Glutamatergic neuron (in vitro differentiated cells): ENCODE results near the gene AKAP12. TPM values are rescaled to one million over a fixed set of nuclear protein-coding genes. Genes with fewer than 3 reads are reported as not detected.
"Not testable (repeated sequence)": the region's sequence is repeated elsewhere in the genome, so short reads cannot be mapped to it uniquely, and the experiment has no call there.

Experiments used
- DNase-seq: peaks from one replicate; pipeline ENCODE4 v3.0.0; 2022
- H3K27ac Mint-ChIP-seq: one replicate; pipeline ENCODE4 v1.8.0; 2020; ENCODE audit warnings: mild to moderate bottlenecking, mixed read lengths, inconsistent platforms; ENCODE audit not compliant: unreplicated experiment
- H3K27me3 Mint-ChIP-seq: one replicate; pipeline ENCODE4 v1.8.0; 2020; ENCODE audit warnings: mild to moderate bottlenecking, moderate library complexity, mixed read lengths, inconsistent platforms; ENCODE audit not compliant: unreplicated experiment
- H3K36me3 Mint-ChIP-seq: one replicate; pipeline ENCODE4 v1.8.0; 2020; ENCODE audit warnings: mild to moderate bottlenecking, mixed read lengths, inconsistent platforms; ENCODE audit not compliant: unreplicated experiment
- H3K4me1 Mint-ChIP-seq: one replicate; pipeline ENCODE4 v1.8.0; 2020; ENCODE audit warnings: mild to moderate bottlenecking, low read depth, mixed read lengths, inconsistent platforms; ENCODE audit not compliant: unreplicated experiment
- H3K4me3 Mint-ChIP-seq: one replicate; pipeline ENCODE4 v1.8.0; 2020; ENCODE audit warnings: mild to moderate bottlenecking, mixed read lengths, inconsistent platforms; ENCODE audit not compliant: unreplicated experiment
- H3K9me3 Mint-ChIP-seq: one replicate; pipeline ENCODE4 v1.8.0; 2020; ENCODE audit warnings: mild to moderate bottlenecking, moderate library complexity, mixed read lengths, inconsistent platforms; ENCODE audit not compliant: unreplicated experiment
- total RNA-seq: library from RNA; stranded (reverse); fragmentation: NEBNext Ultra II Directional; extraction: Animal tissue kit (Norgen Biotek cat#: 25700); gene quantifications from one replicate; pipeline ENCODE4 v1.2.1, GENCODE V29; 2021; ENCODE audit not compliant: unreplicated experiment
- TF ChIP-seq, protein P1 (sequence below): fragments of 200-600 bp; sonication (generic); IDR thresholded peaks from one replicate; pipeline ENCODE4 v1.5.0; 2021; ENCODE audit not compliant: partially characterized antibody, unreplicated experiment

Gene AKAP12
- total RNA-seq, 1 donor from 2014 or later, result 240 TPM

GRCh38 chr6:151310852-151311767 lies 71.3 kb downstream of the AKAP12 start:
- peaks cover 27% of the 10 kb centered on the region for H3K4me1 Mint-ChIP-seq
- H3K27ac Mint-ChIP-seq, result peak overlapping the region; percentile 69
- TF ChIP-seq, protein P1, sequence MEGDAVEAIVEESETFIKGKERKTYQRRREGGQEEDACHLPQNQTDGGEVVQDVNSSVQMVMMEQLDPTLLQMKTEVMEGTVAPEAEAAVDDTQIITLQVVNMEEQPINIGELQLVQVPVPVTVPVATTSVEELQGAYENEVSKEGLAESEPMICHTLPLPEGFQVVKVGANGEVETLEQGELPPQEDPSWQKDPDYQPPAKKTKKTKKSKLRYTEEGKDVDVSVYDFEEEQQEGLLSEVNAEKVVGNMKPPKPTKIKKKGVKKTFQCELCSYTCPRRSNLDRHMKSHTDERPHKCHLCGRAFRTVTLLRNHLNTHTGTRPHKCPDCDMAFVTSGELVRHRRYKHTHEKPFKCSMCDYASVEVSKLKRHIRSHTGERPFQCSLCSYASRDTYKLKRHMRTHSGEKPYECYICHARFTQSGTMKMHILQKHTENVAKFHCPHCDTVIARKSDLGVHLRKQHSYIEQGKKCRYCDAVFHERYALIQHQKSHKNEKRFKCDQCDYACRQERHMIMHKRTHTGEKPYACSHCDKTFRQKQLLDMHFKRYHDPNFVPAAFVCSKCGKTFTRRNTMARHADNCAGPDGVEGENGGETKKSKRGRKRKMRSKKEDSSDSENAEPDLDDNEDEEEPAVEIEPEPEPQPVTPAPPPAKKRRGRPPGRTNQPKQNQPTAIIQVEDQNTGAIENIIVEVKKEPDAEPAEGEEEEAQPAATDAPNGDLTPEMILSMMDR, result no peak
- peak overlapping the region; percentile 26 for H3K4me3 Mint-ChIP-seq
- H3K9me3 Mint-ChIP-seq, result peaks cover 17% of the 10 kb centered on the region
- H3K36me3 Mint-ChIP-seq, result no peaks in the 10 kb centered on the region
- DNase-seq, result peak; percentile 60
- peaks cover 18% of the 10 kb centered on the region for H3K27me3 Mint-ChIP-seq

- DNase-seq, result no peak
- TF ChIP-seq, protein P1, result no peak
- Mint-ChIP-seq H3K27me3 (peaks cover 15% of the 10 kb centered on the region), H3K36me3 (no peaks in the 10 kb centered on the region), H3K9me3 (peaks cover 21% of the 10 kb centered on the region), H3K27ac (peak overlapping the region; percentile 76), H3K4me1 (peaks cover 23% of the 10 kb centered on the region), H3K4me3 (no peak overlapping the region)
Measured at GRCh38 chr6:151313066-151313491, 73.3 kb downstream of the AKAP12 start.

DNA sequence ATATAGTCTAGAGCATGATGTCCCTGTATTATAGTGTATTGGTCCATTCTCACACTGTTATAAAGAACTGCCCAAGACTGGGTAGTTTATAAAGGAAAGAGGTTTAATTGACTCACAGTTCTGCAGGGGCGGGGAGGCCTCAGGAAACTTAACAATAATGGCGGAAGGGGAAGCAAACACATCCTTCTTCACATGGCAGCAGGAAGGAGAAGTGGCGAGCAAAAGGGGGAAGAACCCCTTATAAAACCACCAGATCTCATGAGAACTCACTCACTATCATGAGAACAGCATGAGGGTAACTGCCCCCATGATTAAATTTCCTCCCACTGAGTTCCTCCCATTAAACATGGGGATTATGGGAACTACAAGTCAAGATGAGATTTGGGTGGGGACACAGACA lies 75.9 kb downstream of the AKAP12 start:
- peaks cover 18% of the 10 kb centered on the region for H3K27me3 Mint-ChIP-seq
- H3K27ac Mint-ChIP-seq, H3K4me3 Mint-ChIP-seq, H3K36me3 Mint-ChIP-seq, DNase-seq: not testable (repeated sequence)
- peaks cover 28% of the 10 kb centered on the region for H3K4me1 Mint-ChIP-seq
- H3K9me3 Mint-ChIP-seq, result peaks cover 30% of the 10 kb centered on the region

DNA sequence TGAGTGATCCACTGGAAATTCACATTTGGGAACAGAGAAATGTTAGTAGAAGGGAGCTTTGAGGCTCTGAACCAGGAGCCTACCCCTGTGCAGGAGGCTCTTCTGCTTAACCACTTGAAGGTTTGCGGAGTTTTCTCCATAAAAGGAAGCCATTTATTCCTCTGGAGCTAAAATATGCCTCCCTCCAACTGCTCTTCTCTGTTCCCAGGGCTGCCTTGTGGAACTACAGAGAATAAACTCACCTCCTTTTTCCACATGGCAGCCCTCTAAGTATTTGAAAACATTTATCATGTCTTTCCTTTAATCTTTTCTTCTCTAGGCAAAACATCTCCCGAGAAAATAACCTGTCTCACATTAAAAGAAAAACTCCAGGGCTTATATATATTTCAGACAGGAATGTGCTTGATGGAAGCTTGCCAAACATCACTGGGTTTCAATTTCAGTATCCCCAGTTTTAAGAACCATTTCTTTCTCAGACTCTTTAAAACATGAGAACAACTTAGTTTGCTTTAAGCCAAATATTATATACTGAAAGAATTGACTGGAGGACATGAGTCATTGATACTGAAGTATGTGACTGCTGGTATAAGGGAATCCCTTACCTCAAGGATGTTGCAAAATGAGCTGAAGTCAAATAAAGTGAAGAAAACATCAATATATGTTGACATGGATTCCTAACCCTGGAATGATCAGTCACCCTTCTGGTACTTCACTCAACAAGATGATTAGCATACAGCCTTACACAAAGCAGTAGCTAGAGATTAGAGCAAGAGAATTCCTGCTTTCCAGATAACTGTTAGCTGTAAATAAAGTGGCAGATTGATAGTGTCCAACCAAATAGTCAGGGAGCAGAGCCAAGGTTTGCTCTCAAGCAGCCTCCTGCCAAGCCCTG lies 77.6 kb downstream of the AKAP12 start:
- no peak for DNase-seq
- peaks cover 5% of the 10 kb centered on the region for H3K36me3 Mint-ChIP-seq
- peaks cover 7% of the 10 kb centered on the region for H3K27me3 Mint-ChIP-seq
- no peak overlapping the region for H3K4me3 Mint-ChIP-seq
- H3K27ac Mint-ChIP-seq, result no peak overlapping the region
- TF ChIP-seq, protein P1, result no peak
- peaks cover 22% of the 10 kb centered on the region for H3K9me3 Mint-ChIP-seq
- H3K4me1 Mint-ChIP-seq, result peaks cover 16% of the 10 kb centered on the region

GRCh38 chr6:151317995-151318365 lies 78.2 kb downstream of the AKAP12 start:
- Mint-ChIP-seq H3K36me3 (peaks cover 5% of the 10 kb centered on the region), H3K4me1 (peaks cover 15% of the 10 kb centered on the region), H3K9me3 (peaks cover 21% of the 10 kb centered on the region), H3K4me3 (no peak overlapping the region), H3K27me3 (peaks cover 3% of the 10 kb centered on the region), H3K27ac (no peak overlapping the region)
- TF ChIP-seq, protein P1, result no peak
- no peak for DNase-seq
